ENCODE data around the gene TMEM117. TPM values are rescaled to one million over a fixed set of nuclear protein-coding genes. Genes with fewer than 3 reads are reported as not detected.

Gene TMEM117
- total and polyA plus RNA-seq, 10 of the 15 experiments (the other 5 are each of a cell fraction or from before 2014, with no cell fraction given) = 3.1 to 8.2 (median 6.1) TPM

- H3K79me2 ChIP-seq (ENCODE audit: control insufficient read depth, insufficient read depth, low read length) = peaks cover 40% of the 10 kb centered on the region
- intact Hi-C loops (cut with micrococcal nuclease; ENCODE audit: unreplicated experiment) = loop anchor here (2.0 kb wide), 1 partner anchor 77 kb away; no protein-coding TSS in a partner anchor
- ChIA-PET RAD21 (ENCODE audit: unreplicated experiment) (interaction anchor here (0.7 to 3.0 kb wide), 6 partner anchors 11 to 77 kb away, joined by 3 to 17 read pairs (median 4); partner anchors contain the start of genes IRAK4 and PUS7L), POLR2A (interaction anchor here (0.8 to 3.0 kb wide), 5 partner anchors 9 to 47 kb away, joined by 3 to 24 read pairs (median 3); partner anchors contain the start of genes IRAK4, PUS7L and TMEM117), SMC1A (ENCODE audit: uncharacterized antibody, unreplicated experiment) (interaction anchor here (1.1 to 3.8 kb wide), 11 partner anchors 10 to 79 kb away, joined by 3 to 12 read pairs (median 5); partner anchors contain the start of genes IRAK4 and PUS7L), CTCF (interaction anchor here (2.8 to 3.7 kb wide), 2 partner anchors 46 to 76 kb away, joined by 16 to 21 read pairs; partner anchors contain the start of genes IRAK4 and PUS7L)
- peak within 1 kb of the TSS; percentile 84 for H3K4me3 ChIP-seq
- in situ Hi-C loops (cut with MboI) = no loop called here
- no peaks in the 10 kb centered on the region for H4K20me1 ChIP-seq (ENCODE audit: control insufficient read depth, insufficient read depth)
- ATAC-seq = peak; percentile 95
- no peaks in the 10 kb centered on the region for H3K9me3 ChIP-seq (replicated peaks; ENCODE audit: control insufficient read depth, insufficient read depth, low read length)
- peak within 1 kb of the TSS; percentile 74 for H3K4me2 ChIP-seq (ENCODE audit: control insufficient read depth, insufficient read depth)
- no TSS peak for BruUV-seq (replicated peaks)
- H3K4me1 ChIP-seq (ENCODE audit: control insufficient read depth, insufficient read depth, low read length) = no peaks in the 10 kb centered on the region
- peak within 1 kb of the TSS; percentile 96 for H3K27ac ChIP-seq (ENCODE audit: control insufficient read depth, insufficient read depth)
- H3K27me3 ChIP-seq (replicated peaks in 1 of 2; ENCODE audit: control insufficient read depth in 2 of 2, insufficient read depth in 2 of 2, low read length in 1 of 2) = no peaks in the 10 kb centered on the region
- 1% methylated on average over 84 of the region's 89 CpGs for WGBS (ENCODE audit: insufficient coverage, insufficient replicate concordance, low lambda C conversion rate, missing lambda C conversion rate)
- FAIRE-seq = no peak
- peak within 1 kb of the TSS; percentile 91 for H2AFZ ChIP-seq (ENCODE audit: control insufficient read depth, low read depth, low read length)
- H3K36me3 ChIP-seq (ENCODE audit: control insufficient read depth in 2 of 2, insufficient read depth in 2 of 2, low read length in 1 of 2) = peaks cover 0 to 6% of the 10 kb centered on the region in 2 experiments; a peak in 2 of 4 replicates
- no peak for DNase-seq (ENCODE audit: low read depth, low spot score)
- peak within 1 kb of the TSS; percentile 93 for H3K9ac ChIP-seq (ENCODE audit: control insufficient read depth, insufficient read depth, low read length)
- no peak for TF ChIP-seq FOXM1 (IDR thresholded peaks at IDR 0.05; ENCODE audit: low read depth, low read length)
- no peak for TF ChIP-seq NFYA (IDR thresholded peaks at IDR 0.05; ENCODE audit: borderline replicate concordance, low read depth, low read length)
- TF ChIP-seq CEBPZ (IDR thresholded peaks at IDR 0.05; ENCODE audit: low read depth, low read length) = no peak
- TF ChIP-seq STAT1 (conservative IDR thresholded peaks at IDR 0.05) = peak; percentile 42; the same call in 1 of the 2 replicates
- no peak for TF ChIP-seq PAX5 (IDR thresholded peaks at IDR 0.05; ENCODE audit: borderline replicate concordance, low read depth, low read length)
- TF ChIP-seq, protein P1, sequence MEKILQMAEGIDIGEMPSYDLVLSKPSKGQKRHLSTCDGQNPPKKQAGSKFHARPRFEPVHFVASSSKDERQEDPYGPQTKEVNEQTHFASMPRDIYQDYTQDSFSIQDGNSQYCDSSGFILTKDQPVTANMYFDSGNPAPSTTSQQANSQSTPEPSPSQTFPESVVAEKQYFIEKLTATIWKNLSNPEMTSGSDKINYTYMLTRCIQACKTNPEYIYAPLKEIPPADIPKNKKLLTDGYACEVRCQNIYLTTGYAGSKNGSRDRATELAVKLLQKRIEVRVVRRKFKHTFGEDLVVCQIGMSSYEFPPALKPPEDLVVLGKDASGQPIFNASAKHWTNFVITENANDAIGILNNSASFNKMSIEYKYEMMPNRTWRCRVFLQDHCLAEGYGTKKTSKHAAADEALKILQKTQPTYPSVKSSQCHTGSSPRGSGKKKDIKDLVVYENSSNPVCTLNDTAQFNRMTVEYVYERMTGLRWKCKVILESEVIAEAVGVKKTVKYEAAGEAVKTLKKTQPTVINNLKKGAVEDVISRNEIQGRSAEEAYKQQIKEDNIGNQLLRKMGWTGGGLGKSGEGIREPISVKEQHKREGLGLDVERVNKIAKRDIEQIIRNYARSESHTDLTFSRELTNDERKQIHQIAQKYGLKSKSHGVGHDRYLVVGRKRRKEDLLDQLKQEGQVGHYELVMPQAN (conservative IDR thresholded peaks at IDR 0.05) = peak; percentile 92
- peak; percentile 91 for TF ChIP-seq LARP7 (IDR thresholded peaks at IDR 0.05)
- 0 out of 2 replicates have a peak, but pooled peaks have one; percentile 34 for TF ChIP-seq MTA2 (IDR thresholded peaks at IDR 0.05; ENCODE audit: low read depth)
- no peak for TF ChIP-seq WRNIP1 (IDR thresholded peaks at IDR 0.05; ENCODE audit: borderline replicate concordance, low read depth, low read length)
- no peak for TF ChIP-seq KDM1A (IDR thresholded peaks at IDR 0.05; ENCODE audit: borderline replicate concordance)
- TF ChIP-seq MEF2A (IDR thresholded peaks at IDR 0.05; ENCODE audit: insufficient read depth, low read depth, low read length) = no peak
- TF ChIP-seq, protein P2, sequence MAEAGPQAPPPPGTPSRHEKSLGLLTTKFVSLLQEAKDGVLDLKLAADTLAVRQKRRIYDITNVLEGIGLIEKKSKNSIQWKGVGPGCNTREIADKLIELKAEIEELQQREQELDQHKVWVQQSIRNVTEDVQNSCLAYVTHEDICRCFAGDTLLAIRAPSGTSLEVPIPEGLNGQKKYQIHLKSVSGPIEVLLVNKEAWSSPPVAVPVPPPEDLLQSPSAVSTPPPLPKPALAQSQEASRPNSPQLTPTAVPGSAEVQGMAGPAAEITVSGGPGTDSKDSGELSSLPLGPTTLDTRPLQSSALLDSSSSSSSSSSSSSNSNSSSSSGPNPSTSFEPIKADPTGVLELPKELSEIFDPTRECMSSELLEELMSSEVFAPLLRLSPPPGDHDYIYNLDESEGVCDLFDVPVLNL (IDR thresholded peaks at IDR 0.05; ENCODE audit: low read depth, low read length) = no peak
- no peak for TF ChIP-seq RCOR1 (conservative IDR thresholded peaks at IDR 0.05; ENCODE audit: low read depth, low read length)
- TF ChIP-seq CBFB (IDR thresholded peaks at IDR 0.05; ENCODE audit: low read depth) = no peak
- no peak for TF ChIP-seq HDAC2 (IDR thresholded peaks at IDR 0.05)
Observed at GRCh38 chr12:43805860-43806736, 29.8 kb upstream of the TMEM117 start, which contains the start of gene TWF1. TWF1 (minus strand) TSS chr12:43806317; CDS start chr12:43806245, 72 bp downstream.
